GM18873 (cell line): ENCODE measurements around the gene FOXN4.

Source experiments
- ATAC-seq: cut with Tn5 transposase; IDR thresholded peaks from one replicate; pipeline ENCODE4 v1.9.1; 2021; ENCODE audit warnings: mild to moderate bottlenecking, moderate library complexity, moderate number of reproducible peaks; ENCODE audit not compliant: unreplicated experiment, low FRiP score

Gene FOXN4

GRCh38 chr12:109228664-109229063 lies 80.4 kb downstream of the FOXN4 start:
- no peak for ATAC-seq
